HepG2 (cell line): ENCODE results near the gene MDFIC. TPM values are rescaled to one million over a fixed set of nuclear protein-coding genes. Genes with fewer than 3 reads are reported as not detected.

Experiments used
- ATAC-seq: fragments of 200-7000 bp; cut with Tn5 transposase; 3 replicates; pipeline ENCODE4 v1.9.1; 2020; ENCODE audit warnings: mild to moderate bottlenecking, moderate library complexity
- BruUV-seq: library from RNA; stranded (reverse); fragments of 400-500 nt; replicated peaks from 2 replicates; lab custom pipeline; 2021; lab: Mats Ljungman, UMichigan
- CTCF ChIA-PET: fragments of 300-600 bp; formaldehyde crosslinking; extraction: SDS; loops from one replicate; lab custom pipeline; 2021; ENCODE audit warnings: low total read pairs, inconsistent platforms, low intra/inter-chr PET ratio; lab: Yijun Ruan, JAX
- POLR2A ChIA-PET: fragments of 350-600 bp; sonication (Branson Sonifier 250); formaldehyde crosslinking; loops from one replicate; lab custom pipeline; 2020; ENCODE audit warnings: antibody characterized with exemption, inconsistent platforms; lab: Yijun Ruan, JAX
- DNase-seq: peaks from one replicate; pipeline ENCODE4 v3.0.0-alpha.2; 2015; ENCODE audit warnings: low spot score
- FAIRE-seq: peaks from 3 replicates; lab custom pipeline; 2011; peaks lifted over from hg19 to GRCh38; lab: Jason Lieb, UNC
- H2AFZ ChIP-seq: one replicate; pipeline ENCODE4 v1.6.1; 2011; ENCODE audit warnings: low read length, inconsistent platforms
- H3K27ac ChIP-seq: fragments of 300-600 bp; 3 replicates; pipeline ENCODE4 v1.8.0; 2011; ENCODE audit warnings: mixed run types, mild to moderate bottlenecking, mixed read lengths, low read length, inconsistent platforms; ENCODE audit not compliant: insufficient read depth; ENCODE audit errors: extremely low read length
- H3K27me3 ChIP-seq, 2 experiments: fragments of 200-600 bp in 1 of 2; 2 replicates in 1 of 2; 3 replicates in 1 of 2; pipeline versions ENCODE4 v1.6.0 to v1.8.0; 2011; ENCODE audit warnings: low read length in 2 of 2, mild to moderate bottlenecking in 2 of 2, moderate library complexity in 2 of 2, inconsistent platforms in 1 of 2; ENCODE audit not compliant: insufficient read depth in 2 of 2, control insufficient read depth in 1 of 2
- H3K36me3 ChIP-seq, 2 experiments: fragments of 200-600 bp in 1 of 2; replicated peaks in 1 of 2; 2 replicates in 1 of 2; 3 replicates in 1 of 2; pipeline versions ENCODE4 v1.5.1 to v1.8.0; 2011; ENCODE audit warnings: low read length in 2 of 2, inconsistent platforms in 1 of 2; ENCODE audit not compliant: insufficient read depth in 2 of 2, control insufficient read depth in 1 of 2
- H3K4me1 ChIP-seq: 2 replicates; pipeline ENCODE4 v1.5.1; 2012; ENCODE audit warnings: low read length, inconsistent platforms; ENCODE audit not compliant: insufficient read depth
- H3K4me2 ChIP-seq: 2 replicates; pipeline ENCODE4 v1.6.0; 2011; ENCODE audit warnings: low read depth, low read length, inconsistent platforms
- H3K4me3 ChIP-seq, 3 experiments: fragments of 200-600 bp in 1 of 3; sonication (generic), shearing (Covaris generic) in 1 of 3; replicated peaks in 1 of 3; 2 replicates each; pipeline ENCODE4 v1.5.1; 2011 to 2016; ENCODE audit warnings: low read length in 3 of 3, inconsistent platforms in 2 of 3, low read depth in 2 of 3, mild to moderate bottlenecking in 2 of 3, control low read depth in 1 of 3, mixed read lengths in 1 of 3; ENCODE audit not compliant: insufficient read depth in 1 of 3
- H3K79me2 ChIP-seq: one replicate; pipeline ENCODE4 v1.6.1; 2011; ENCODE audit warnings: low read length, inconsistent platforms; ENCODE audit not compliant: insufficient read depth
- H3K9ac ChIP-seq: 2 replicates; pipeline ENCODE4 v1.6.0; 2011; ENCODE audit warnings: mild to moderate bottlenecking, low read depth, low read length, inconsistent platforms; ENCODE audit not compliant: insufficient read depth
- H3K9me3 ChIP-seq: 2 replicates; pipeline ENCODE4 v1.5.1; 2012; ENCODE audit warnings: mild to moderate bottlenecking, low read length
- H4K20me1 ChIP-seq: 2 replicates; pipeline ENCODE4 v1.6.0; 2011; ENCODE audit warnings: inconsistent platforms, mild to moderate bottlenecking, low read length, moderate library complexity; ENCODE audit not compliant: insufficient read depth
- BRF2 ChIP-seq: sonication (generic); formaldehyde crosslinking; IDR thresholded peaks from 2 replicates; pipeline ENCODE4 v1.8.1; 2022; ENCODE audit warnings: mild to moderate bottlenecking, missing genetic modification reagents
- HMGA1 ChIP-seq: sonication (generic); formaldehyde crosslinking; conservative IDR thresholded peaks from 2 replicates; pipeline ENCODE4 v1.4.0; 2020; ENCODE audit warnings: missing genetic modification reagents
- HOXA9 ChIP-seq: sonication (generic); formaldehyde crosslinking; IDR thresholded peaks from 2 replicates; pipeline ENCODE4 v1.8.1; 2022; ENCODE audit warnings: missing genetic modification reagents, mild to moderate bottlenecking, moderate library complexity, borderline replicate concordance
- JDP2 ChIP-seq: sonication (generic); formaldehyde crosslinking; IDR thresholded peaks from 2 replicates; pipeline ENCODE4 v1.8.1; 2022; ENCODE audit warnings: missing genetic modification reagents, borderline replicate concordance
- KAT8 ChIP-seq: IDR thresholded peaks from 2 replicates; pipeline ENCODE4 v1.6.1; 2016; ENCODE audit warnings: missing genetic modification reagents, missing compliant biosample characterization
- MXD4 ChIP-seq: IDR thresholded peaks from 2 replicates; pipeline ENCODE4 v1.6.1; 2016; ENCODE audit warnings: mild to moderate bottlenecking, missing biosample characterization, missing genetic modification reagents
- PITX1 ChIP-seq: sonication (generic); formaldehyde crosslinking; IDR thresholded peaks from 2 replicates; pipeline ENCODE4 v1.5.1; 2020; ENCODE audit warnings: mild to moderate bottlenecking, missing genetic modification reagents
- PLRG1 ChIP-seq: fragments of 450-650 bp; conservative IDR thresholded peaks from 2 replicates; pipeline ENCODE4 v1.6.1; 2016
- TEAD3 ChIP-seq: optimal IDR thresholded peaks from 2 replicates; pipeline ENCODE3; 2016; ENCODE audit warnings: borderline replicate concordance
- THAP8 ChIP-seq: sonication (generic); formaldehyde crosslinking; IDR thresholded peaks from 2 replicates; pipeline ENCODE4 v1.5.1; 2020; ENCODE audit warnings: missing genetic modification reagents, mild to moderate bottlenecking, borderline replicate concordance
- ZFAT ChIP-seq: sonication (generic); formaldehyde crosslinking; conservative IDR thresholded peaks from 2 replicates; pipeline ENCODE4 v1.8.1; 2023; ENCODE audit warnings: missing genetic modification reagents, inconsistent platforms
- ZFY ChIP-seq: sonication (generic); formaldehyde crosslinking; IDR thresholded peaks from 2 replicates; pipeline ENCODE4 v1.4.0; 2020; ENCODE audit warnings: missing genetic modification reagents
- ZGPAT ChIP-seq: IDR thresholded peaks from 2 replicates; pipeline ENCODE4 v1.6.1; 2016; ENCODE audit warnings: mild to moderate bottlenecking
- ZNF740 ChIP-seq: sonication (generic); formaldehyde crosslinking; IDR thresholded peaks from 2 replicates; pipeline ENCODE4 v1.4.0; 2020; ENCODE audit warnings: missing genetic modification reagents
- WGBS: methylation state at CpG from one replicate; pipeline ENCODE4 v1.1.6; 2017; ENCODE audit warnings: low lambda C conversion rate; 5-methylcytosine and 5-hydroxymethylcytosine counted together
- in situ Hi-C: cut with HindIII; loops from 2 replicates; pipeline ENCODE4 v1.10.0; 2017; ENCODE audit warnings: low pct_unique_long_range_greater_than_20kb; ENCODE audit not compliant: extremely low pct_ligation_motif_present
- intact Hi-C: fragments of 100-400 bp; cut with micrococcal nuclease; formaldehyde crosslinking; loops from one replicate; pipeline ENCODE4 v1.10.0; 2022; ENCODE audit not compliant: unreplicated experiment
- polyA plus RNA-seq, 8 experiments: library from polyadenylated mRNA; depleted of rRNA in 3 of 8; stranded (reverse) in 7 of 8; unstranded in 1 of 8; fragments of >200 nt; fragmentation: Illumina TruSeq in 4 of 8; extraction: Trizol in 4 of 8; gene quantifications; 2 replicates each; pipeline versions ENCODE4 v1.2.1 to v1.2.3, GENCODE V29; 2011 to 2016; ENCODE audit warnings: low read depth in 4 of 8, missing spikeins in 1 of 8, mixed read lengths in 1 of 8; ENCODE audit not compliant: insufficient read depth in 1 of 8
- total RNA-seq, 5 experiments: library from RNA; depleted of rRNA; stranded (reverse); fragments of >200 nt; fragmentation: Illumina TruSeq; extraction: Trizol; gene quantifications; 2 replicates each; pipeline ENCODE4 v1.2.3, GENCODE V29; 2016; ENCODE audit warnings: low read depth in 1 of 5
- TF ChIP-seq, protein P1 (sequence below): sonication (generic); formaldehyde crosslinking; conservative IDR thresholded peaks from 2 replicates; pipeline ENCODE4 v1.5.0; 2020; ENCODE audit warnings: missing genetic modification reagents

MDFIC gene
- total and polyA plus RNA-seq, 2 of the 13 experiments (the other 11 are each of a cell fraction or from before 2014, with no cell fraction given) = 0.13 TPM; not detected in 1

DNA sequence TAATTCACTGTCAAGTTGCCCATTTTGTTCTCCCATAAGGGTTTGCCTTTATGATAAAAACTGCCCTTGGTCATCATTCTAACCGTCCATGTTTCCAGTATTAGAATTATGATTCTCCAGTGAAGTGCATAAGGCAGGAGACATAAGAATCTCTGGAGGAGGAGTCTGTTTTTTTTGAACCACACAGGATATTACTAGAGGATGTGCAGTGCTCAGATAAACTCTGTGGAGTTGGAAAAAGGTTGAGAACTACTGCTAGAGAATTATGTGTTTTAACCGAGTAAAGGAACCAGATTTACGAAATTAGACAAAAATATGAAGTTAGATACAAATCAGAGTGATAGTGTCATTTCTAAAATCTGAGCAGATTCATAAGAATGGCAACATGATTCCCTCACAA is 40.5 kb downstream of the MDFIC start:
- Histone ChIP-seq H3K4me3 (no peak overlapping the region), H3K36me3 (no peaks in the 10 kb centered on the region), H4K20me1 (no peaks in the 10 kb centered on the region), H3K4me2 (no peak overlapping the region), H3K27ac (no peak overlapping the region), H3K9ac (no peak overlapping the region), H3K4me1 (no peaks in the 10 kb centered on the region), H3K9me3 (no peaks in the 10 kb centered on the region), H3K27me3 (no peaks in the 10 kb centered on the region), H3K79me2 (no peaks in the 10 kb centered on the region), H2AFZ (no peak overlapping the region)
- in situ Hi-C loops (no loop called here), intact Hi-C loops (no loop called here)
- no peak for DNase-seq
- no peak for ATAC-seq
- WGBS = 5% methylated on average over 3 of the region's 3 CpGs
- no peak for FAIRE-seq
- TF ChIP-seq HMGA1 (CRISPR knock-in tag) (no peak), MXD4 (CRISPR knock-in tag) (no peak), PLRG1 (no peak), ZFAT (CRISPR knock-in tag) (no peak), TEAD3 (CRISPR knock-in tag) (no peak), THAP8 (CRISPR knock-in tag) (no peak), ZGPAT (CRISPR knock-in tag) (no peak), JDP2 (CRISPR knock-in tag) (no peak), BRF2 (CRISPR knock-in tag) (no peak), HOXA9 (CRISPR knock-in tag) (no peak), ZNF740 (CRISPR knock-in tag) (no peak), PITX1 (CRISPR knock-in tag) (no peak), KAT8 (CRISPR knock-in tag) (no peak), ZFY (no peak)
- TF ChIP-seq, protein P1, sequence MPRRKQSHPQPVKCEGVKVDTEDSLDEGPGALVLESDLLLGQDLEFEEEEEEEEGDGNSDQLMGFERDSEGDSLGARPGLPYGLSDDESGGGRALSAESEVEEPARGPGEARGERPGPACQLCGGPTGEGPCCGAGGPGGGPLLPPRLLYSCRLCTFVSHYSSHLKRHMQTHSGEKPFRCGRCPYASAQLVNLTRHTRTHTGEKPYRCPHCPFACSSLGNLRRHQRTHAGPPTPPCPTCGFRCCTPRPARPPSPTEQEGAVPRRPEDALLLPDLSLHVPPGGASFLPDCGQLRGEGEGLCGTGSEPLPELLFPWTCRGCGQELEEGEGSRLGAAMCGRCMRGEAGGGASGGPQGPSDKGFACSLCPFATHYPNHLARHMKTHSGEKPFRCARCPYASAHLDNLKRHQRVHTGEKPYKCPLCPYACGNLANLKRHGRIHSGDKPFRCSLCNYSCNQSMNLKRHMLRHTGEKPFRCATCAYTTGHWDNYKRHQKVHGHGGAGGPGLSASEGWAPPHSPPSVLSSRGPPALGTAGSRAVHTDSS (CRISPR knock-in tag) = no peak
- CTCF ChIA-PET = no interaction called here
- POLR2A ChIA-PET = no interaction called here
- no TSS peak for BruUV-seq
